ENCODE data around the gene MSRB3.
"Not testable (repeated sequence)": the region's sequence is repeated elsewhere in the genome, so short reads cannot be mapped to it uniquely, and the experiment has no call there.

MSRB3 gene

DNA sequence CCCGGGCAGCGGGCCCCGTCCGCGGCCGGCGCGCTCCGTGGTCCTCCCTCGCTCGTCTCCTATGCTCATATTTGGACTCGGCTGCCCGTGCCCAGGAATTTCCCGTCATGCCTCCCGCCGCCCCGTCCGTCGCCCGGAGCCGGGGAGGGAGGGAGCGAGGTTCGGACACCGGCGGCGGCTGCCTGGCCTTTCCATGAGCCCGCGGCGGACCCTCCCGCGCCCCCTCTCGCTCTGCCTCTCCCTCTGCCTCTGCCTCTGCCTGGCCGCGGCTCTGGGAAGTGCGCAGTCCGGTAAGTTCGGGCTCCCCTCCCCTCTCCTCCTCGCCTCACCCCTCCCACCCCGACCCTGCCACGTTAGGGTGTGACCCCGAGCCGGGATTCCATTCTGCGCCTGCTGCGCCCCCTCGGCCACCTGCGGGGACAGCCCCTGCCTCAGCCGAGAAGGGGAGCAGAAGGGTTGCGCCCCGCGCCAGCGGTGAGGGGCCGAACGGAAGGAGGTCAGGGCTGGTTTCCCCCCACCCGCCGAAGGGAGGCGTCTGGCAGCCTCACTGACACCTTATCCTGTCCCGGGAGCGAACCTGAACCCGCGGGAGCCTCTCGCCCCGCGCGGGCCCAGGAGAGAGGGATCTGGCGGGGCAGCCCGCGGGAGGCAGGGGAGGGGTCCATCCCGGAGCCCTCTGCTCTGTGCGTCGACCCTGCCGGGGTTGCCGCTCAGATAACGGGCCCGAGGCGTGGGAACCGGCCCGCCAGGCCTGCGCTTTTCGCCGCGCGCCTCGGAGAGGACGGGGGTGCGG, at the start of gene MSRB3:
MSRB3 (plus strand) TSS at position 108 of the 793 bp plus-strand sequence. CDS start 29,897 bp downstream, outside the sequence.
- peak; percentile 73 for DNase-seq

DNA sequence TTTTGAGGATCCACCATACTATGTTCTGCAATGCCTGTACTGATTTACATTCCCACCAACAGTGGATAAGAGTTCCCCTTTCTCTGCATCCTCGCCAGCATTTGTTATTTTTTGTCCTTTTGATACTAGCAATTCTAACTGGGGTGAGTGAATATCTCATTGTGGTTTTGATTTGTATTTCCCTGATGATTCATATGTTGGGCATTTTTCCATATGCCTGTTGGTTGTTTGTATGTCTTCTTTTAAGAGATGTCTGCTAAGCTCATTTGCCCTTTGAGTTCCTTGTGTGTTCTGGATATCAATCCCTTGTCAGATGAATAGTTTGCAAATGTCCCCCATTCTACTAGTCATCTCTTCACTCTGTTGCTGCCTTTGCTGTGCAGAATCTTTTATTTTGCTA, 49.0 kb upstream of the MSRB3 start:
- DNase-seq = no peak

DNA sequence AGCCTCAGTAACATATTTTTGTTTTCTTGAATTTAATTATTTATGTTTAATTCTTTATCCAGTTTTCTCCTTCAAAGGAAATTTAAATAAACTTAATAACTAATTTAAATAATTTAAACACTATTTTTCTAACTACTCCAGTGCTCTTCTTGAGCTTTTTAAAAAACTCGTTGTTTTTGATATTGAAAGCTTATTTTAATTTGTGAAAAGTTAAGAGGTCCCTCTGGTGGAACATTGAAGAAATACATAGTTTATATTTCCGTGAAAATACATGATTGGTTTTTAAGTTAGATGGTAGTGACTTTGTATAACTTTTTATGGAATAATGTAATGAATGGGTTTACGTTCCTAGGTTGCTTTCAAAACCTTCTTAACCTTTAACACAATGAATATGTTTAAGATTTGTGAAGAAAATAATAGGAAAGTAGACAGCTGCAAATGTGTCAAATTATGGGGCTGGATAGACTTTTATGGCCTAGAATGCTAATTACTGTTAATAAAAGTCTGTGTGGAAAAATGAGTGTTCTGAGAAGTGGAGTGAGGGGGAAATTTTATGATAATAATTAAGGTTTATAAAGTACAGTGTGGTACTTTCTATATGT, 45.9 kb upstream of the MSRB3 start:
- peak; percentile 78 for DNase-seq

DNA sequence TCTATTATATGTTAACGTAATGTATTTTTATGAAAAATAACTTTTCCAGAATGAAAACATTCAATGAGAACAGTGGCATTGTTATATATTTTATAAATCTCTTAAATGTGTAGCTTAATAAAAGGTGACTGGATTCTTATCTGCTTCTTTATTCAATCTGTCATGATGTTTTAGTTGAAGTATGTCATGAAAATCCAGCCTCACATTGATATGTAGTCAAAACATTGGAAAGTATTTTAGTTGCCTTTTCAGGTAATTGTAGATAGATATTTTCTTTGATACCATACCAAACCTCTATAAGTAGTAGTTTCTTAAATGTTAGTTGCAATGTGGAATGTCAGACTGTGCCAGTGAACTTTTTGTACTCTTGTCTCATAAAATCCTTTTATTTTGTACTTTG, 41.3 kb upstream of the MSRB3 start:
- no peak for DNase-seq

DNA sequence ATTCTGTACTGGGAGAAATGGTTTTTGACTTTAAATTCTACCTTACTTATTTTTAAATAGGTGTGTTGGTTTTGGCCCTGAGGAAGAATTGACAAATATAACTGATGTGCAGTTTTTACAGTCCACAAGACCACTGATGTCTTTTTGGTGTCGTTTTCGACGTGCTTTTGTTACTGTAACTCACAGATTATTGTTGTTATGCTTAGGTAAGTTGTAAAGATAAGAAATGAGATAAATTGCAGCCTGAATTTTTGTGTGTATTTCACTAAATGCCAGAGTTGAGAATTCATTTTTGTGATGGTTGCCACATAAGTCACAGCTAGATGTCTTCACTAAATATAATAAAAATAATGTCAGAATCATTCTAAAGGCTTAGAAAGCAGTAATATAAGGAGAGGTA, 39.9 kb upstream of the MSRB3 start:
- DNase-seq = no peak

DNA sequence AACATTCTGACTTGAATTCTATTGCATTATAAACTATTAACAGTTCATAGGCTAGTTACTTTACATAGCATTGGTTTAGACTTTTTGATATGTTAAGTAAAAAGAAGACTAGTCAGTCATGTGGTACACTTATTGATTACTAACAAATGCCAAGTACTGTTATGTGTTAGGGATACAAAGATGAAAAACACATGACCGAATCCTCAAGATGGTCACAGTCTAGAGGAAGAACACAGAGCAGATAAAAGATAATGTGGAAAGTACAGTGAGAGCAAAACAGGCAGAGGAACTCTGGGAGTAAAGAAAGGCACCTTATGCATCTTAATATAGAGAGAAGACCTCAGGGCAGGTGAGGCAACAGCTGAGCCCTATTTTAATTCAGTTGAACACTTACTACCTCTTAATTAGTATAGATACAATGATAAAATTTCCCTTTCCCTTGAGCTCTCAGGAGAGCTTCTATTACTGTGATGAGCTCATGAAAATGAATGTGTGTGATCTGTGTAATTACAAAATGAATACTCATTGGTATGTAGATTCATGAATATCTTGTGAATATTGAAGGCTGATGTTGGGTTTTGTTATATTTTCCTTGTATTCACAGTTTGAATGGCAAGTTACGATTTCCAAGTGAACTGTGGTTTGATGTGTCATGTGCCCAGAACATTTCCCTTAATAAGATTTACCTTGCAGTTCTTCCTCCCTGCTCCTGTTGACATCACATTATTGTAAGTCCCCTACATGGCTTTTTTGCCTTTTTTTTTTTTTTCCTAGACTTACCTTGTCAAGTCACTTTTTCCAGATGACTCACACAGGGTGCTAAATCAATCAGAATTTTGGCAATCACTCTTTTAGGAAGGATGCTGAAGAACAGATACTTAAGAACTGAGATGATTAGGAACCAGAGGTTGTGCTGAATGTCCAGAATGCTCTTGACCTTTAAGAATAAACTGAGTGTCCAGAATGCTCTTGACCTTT, 29.5 kb upstream of the MSRB3 start:
- DNase-seq = no peak

DNA sequence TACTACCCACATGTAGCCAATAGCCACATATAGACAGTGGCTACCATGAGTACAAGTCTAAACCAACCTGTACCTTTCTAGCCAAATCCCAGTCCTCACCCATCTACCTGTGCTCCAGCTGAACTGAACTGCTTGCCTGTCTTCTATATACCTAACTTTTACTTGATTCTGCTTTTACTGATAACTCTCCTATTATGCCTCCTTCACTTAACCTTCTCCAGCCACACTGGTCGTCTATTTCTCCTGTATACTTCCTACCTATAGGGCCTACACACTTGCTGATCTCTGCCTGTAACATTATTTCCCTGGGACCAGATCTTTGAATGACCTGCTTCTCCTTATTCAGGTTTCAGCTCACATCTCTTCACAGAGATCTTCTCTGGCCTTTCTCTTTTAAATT, 26.0 kb upstream of the MSRB3 start:
- no peak for DNase-seq

DNA sequence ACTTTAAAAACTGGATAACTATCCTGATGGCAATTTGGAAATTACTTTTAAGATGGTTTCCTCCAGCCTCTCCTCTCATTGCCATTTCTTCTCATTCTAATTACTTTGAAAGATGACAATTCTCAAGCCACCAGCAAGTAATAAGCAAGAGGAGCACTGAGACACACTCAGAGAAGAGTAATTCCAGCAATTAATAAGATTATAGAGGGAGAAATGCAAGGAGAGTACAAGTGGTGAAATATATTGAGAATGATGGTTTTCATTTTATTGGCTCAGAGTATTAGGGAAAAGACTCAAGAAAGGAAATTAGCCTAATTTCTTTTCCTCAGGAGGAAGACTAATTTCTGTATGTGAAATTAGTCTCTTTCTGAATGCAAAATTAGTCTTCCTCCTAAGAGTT, 20.5 kb upstream of the MSRB3 start:
- no peak for DNase-seq

DNA sequence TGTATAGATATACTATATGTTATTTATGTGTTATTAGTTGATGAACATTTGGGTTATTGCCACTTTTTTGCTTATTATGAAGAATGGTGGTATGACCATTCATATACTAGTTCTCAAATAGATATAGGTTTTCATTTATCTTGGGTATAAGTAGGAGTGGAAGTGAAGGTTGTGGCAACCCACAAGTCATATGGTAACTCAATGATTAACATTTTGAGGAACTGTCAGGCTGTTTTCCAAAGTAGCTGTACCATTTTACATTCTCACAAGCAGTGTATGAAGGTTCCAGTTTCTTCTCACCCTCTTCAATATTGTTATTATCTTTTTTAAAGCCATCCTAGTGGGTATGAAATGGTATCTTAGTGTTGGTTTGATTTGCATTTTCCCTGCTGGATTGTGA, 19.0 kb upstream of the MSRB3 start:
- DNase-seq = peak; percentile 58

DNA sequence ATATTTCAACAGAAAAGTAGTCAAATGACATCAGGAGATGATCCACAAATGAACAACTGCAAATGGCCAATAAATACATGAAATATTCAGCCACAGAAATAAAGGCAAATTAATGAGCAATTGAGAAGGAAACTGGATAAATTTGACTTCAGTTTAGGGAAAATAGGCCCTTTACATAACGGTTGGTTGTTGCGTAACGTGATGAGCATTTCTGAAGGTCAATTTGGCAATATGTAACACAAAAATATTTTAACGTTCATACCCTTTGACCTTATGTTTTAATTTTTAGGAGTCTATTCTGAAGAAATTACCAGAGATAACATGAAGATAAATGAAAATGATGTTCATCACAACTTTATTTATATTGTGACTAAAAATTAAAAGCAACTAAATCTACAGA, 14.7 kb upstream of the MSRB3 start:
- DNase-seq = no peak

DNA sequence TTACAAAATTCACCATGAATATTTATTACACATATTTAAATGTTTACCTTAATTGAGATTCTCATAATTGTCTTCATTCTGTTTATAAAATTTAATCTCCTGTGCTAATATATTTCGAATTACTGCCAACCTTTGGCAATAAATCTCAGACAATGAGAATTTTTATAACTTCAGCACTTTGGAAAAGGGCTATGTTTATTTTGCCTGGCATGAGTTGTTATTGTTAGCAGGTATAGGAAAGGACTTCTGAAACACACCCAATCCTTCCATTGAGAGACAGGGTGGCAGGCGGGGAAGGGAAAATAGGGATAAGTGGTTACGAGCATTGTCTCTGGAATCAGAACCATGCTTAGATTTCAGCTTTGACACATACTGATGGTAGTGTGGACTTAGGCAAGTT, 12.1 kb upstream of the MSRB3 start:
- DNase-seq = no peak

DNA sequence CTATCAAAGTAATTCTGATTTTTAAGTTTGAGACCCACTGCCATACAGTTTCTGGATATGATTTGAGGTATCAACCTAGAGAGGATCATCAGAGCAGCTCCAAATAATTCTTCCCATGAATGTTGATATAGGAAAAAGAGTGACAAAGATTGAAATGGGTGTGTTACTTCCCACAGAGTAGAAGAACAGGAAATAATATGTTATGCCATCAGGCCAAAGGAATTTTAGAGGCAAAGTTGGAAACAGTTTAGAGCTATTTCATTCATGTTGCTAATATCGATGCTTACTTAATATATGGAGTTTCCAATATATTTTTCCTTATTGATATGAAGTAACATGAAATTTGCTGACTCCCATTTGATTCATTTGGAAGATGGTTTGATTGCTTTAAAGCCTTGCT, 8.9 kb upstream of the MSRB3 start:
- DNase-seq = no peak

DNA sequence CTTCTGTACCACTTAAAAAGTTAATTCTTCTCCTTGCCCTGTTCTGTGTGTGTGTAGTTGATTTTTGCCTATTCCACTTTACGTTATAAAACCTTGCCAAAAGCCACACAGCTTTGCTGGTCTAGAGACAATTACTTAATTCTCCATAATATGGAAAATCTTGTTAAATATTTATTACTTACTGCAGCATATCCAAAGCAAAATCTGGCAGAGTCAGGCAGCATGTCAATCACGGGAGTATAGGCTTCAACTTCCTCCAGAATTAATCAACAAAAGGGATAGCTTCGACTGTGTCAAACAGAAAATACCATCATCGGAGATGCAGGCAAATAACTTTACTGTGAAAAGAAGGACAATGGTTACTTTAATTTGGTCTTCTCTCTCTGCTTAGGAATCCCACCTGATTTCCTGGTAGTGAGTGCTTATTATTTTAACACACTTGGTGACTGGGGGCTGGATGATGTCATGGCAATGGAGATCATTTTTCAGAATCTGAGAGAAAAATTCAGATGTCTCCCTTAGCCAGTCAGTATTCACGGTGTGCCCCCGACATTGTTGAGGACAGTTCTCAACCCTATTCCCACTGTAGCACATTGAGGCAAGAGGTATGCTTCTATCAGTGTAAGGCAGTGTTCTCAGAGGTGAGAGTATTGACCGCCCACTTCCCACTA, 3.7 kb upstream of the MSRB3 start:
- no peak for DNase-seq

DNA sequence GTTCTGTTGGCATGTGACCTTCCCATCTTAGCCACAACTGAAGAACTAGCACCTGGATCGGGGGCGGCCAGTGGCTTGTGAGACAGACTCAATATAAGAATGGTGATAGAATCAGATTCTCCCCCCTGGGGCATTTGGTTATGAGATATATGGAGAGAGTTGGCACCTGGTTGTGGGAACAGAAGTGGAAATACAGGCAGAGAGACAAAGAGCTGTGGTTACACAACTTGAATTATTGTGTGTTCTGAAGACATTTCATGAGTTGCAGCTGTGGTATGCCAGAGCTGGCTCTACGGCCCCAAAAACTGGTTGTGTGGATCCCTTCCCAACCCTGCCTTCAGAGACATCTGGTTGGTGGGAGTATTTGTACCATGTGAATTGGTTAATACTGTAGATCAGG, 2.9 kb upstream of the MSRB3 start:
- no peak for DNase-seq

DNA sequence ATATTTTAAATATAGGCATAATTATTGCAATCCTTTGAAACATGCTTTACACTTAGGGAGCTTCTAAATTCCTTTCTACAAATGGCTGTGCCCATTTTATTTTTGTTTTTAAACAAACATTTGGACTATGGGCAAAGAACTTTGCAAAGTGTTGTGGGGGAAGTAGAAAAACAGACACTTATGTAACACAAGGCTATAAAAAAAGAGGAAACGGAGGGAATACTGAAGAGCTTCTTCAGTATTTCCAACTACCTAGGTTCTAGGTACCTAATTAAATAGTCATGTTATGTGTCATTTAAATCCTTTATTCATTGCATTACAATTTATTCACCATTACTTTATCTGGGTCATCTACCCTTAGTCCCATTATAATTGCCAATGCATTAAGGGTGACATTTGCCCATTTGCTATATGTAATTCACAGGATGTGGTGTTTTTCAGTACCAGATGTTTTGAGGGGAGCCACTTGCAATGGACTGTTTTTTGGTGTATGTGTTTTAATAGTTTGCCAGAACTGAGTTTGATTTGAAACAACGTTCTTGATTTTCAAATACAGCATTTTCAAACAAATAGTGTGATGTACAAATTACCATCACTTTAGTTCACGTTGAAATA, 1.5 kb upstream of the MSRB3 start:
- DNase-seq = peak; percentile 42

DNA sequence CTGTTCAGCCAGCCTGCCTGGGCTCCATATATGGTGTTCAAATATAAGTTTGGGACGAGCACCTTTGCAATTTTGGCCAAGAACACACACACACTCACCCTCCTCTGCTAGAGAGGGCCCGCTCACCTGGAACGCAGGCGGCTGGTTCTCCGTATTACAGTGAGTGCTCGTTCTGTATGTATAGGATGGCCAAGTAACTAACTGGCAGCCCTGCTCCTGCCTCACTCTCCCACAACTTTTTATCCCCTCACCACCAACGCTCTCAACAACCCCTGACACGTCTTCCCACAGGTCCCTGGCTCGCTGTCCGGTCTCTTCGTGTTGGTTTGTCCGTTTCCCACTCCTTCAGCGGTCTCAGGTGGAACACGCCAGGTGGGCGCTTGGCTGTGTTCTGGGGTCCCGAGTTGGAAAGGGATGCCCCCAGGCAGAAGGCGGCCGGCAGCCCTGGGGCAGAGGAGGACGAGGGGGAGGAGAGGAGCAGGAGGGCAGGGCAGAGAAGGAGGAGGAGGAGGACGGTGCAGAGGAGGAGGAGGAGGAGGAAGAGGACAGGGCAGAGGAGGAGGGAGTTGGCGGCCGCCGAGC, 398 bp upstream of the MSRB3 start:
- DNase-seq = no peak

DNA sequence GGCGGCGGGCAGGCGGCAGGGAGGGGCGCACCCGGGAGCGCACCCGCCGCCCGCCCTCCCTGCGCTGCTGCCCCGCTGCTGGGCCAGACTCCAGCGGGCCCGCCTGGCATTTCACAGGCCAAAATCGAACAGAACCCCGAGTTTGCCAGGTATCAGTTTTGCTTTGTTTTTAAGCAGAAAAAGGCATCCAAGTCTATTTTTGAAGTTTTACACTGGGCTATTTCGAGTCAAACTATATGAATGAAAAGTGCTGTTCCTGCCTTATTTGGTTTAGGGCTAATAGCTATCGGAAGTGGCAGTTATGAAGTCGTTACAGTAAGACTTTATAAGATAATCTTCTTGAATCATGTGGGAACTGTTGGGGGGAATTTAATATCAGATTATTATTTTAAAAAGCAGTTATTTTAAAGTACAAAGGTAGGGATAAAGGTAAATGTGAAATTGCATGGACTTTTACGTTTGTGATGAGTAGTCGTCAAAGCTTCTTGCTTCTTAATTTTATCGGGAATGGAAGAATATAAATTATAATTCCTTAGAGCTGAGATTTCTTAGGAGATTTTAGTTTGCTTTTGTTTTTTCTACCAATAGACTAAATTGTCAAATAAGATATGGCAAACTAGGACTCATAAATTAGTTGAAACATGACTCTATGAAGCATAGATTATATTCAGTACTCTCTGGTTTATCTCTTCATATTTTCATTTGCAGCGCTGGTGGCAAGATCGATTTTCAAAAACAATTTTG, 1.1 kb downstream of the MSRB3 start:
- DNase-seq = peak; percentile 72

DNA sequence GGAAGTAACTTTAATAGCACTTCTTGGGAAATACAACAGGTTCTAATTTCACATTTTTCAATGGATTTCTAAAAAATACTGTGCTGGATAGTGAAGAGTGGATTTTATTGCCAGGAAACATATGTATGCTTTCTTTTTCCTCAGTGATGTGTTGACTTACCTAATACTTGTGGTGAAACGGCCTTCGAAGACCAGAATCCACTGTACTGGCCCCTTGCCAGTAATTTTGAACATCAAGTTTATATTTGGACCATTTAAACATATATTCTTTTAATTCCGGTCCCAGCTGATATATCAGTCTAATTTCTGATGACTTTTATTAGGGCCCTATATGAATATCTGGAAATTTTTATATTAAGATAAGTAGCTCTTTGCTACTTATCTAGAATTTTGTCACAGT, 1.8 kb downstream of the MSRB3 start:
- DNase-seq = peak; percentile 82

DNA sequence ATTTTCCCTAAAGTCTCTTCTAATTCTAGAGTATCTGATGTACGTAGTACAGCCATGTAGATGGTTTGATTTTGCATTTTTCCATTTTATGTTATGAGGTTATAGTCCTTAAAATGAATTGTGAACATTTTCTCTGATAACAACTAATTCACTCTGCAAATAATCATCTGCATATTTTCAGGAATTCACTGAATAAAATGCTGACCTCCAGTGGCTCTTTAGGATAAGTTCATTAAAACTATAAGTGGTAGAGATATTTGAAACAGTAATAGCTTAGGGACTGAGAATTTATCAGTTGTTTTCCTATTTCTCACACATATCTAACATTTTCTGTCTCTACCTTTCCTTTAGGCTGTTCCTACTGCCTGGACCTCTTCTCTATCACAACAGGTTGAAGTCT, 4.4 kb downstream of the MSRB3 start:
- peak; percentile 62 for DNase-seq

DNA sequence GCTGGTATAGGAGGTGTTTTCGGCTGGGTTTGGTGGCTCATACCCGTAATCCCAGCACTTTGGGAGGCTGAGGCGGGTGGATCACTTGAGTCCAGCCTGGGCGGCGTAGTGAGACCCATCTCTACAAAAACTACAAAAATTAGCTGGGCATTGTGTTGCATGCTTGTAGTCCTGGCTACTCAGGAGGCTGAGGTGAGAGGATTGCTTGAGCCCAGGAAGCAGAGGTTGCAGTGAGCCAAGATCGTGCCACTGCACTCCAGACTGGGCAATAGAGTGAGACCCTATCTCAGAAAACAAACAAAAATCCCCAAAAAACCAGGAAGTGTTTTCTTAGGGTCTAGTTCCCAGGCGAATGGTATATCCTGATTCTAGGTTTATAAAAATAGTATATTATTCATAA, 7.0 kb downstream of the MSRB3 start:
- not testable (repeated sequence) for DNase-seq

DNA sequence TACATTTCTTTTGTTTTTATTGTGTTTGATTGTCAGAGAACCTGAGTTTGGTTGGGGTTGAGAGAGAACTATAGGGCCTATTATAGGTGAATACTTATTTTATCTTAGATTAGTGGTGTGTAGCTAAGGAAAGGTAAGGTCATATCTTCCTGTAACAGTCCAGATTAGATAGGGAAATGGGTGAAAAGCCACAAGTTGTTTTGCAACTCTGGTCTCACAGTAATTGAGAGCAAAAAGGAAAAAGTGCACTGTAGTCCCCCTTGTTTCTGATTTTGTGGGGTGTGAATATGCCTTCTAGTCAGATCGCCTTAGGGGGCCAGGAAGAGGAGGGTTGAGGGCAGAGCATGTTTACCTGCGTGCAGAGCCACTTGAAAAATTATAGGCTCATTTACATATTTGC, 8.9 kb downstream of the MSRB3 start:
- DNase-seq = peak; percentile 54
